A673 (cell line): ENCODE measurements around the gene MILR1.

Experiments
- CTCF ChIP-seq: fragments of 300-800, 200-600 bp; sonication (generic); conservative IDR thresholded peaks from 2 replicates; pipeline ENCODE4 v1.5.1; 2017; ENCODE audit warnings: low read depth, mild to moderate bottlenecking, antibody characterized with exemption, low read length, moderate library complexity, mixed read lengths
- EZH2 ChIP-seq: fragments of 200-600 bp; sonication (generic); IDR thresholded peaks from 2 replicates; pipeline ENCODE4 v1.6.1; 2017; ENCODE audit warnings: borderline replicate concordance, low read depth, mild to moderate bottlenecking, mixed read lengths, antibody characterized with exemption, low read length; ENCODE audit not compliant: poor library complexity, severe bottlenecking

- TF ChIP-seq CTCF (no peak), EZH2 (no peak)
Measured at GRCh38 chr17:64505340-64506200, 56.7 kb downstream of the MILR1 start.
